ENCODE results near the gene MINDY3. TPM values are rescaled to one million over a fixed set of nuclear protein-coding genes. Genes with fewer than 3 reads are reported as not detected.

MINDY3 gene
- total RNA-seq, 4 donors from 2014 or later = 32.8 to 44.2 (median 38.2) TPM

DNA sequence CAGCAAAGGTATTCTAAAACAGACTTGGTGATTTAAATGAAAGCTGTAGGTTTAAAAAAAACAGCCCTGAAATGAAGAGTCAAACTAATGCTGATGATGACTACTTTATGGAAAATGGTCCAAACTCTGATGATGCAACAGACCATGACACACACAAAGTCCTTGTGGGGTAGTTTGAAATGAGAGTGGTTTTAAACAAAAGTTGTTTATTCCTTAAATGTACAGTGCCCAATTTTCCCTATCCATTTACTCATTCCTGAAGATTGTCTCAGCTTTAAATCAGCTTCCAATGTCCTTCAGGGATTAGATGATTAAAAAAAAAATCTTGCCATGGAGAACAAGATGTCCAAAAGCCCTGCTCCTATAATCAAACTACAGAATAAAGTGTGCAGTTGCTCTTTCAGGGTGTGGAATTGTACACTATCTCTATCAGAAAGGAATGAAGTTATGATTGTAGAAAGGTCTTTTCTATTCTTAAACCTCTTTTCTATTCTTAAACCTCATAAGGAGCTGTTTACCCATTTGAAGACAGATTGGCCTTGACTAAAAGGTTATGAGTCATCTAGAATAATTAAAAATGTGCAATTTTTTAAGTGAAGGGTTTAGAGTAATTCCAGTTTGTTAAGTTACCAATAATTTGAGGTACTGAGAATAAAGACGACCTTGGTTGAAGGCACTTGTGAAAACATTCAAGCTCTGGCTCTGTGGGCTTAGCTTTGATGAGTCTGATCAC is 70.3 kb downstream of the MINDY3 start:
- WGBS, 2 donors = 67 to 69% methylated on average over 1 of the region's 1 CpG

DNA sequence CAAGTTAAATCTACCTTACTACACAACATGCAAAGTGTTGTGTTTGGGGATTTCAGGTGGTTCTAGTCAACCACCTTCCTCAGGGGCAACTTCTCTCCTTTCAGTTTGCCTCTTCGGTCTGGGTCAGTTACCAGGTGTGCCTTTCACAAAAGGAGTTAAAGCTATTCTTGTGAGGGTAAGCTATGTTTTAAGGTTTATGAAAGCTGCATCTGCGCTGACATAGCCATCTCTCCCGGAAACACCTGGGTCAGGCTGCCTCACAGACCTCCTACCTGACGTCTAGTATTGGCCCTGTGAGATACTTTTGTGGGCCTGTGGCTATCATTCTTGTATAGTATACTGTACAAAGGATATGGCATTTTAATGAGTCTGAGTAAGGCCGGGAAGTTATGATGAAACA is 72.9 kb downstream of the MINDY3 start:
- intact Hi-C loops (cut with DNase I) = no loop called here
- peaks cover 5 to 18% of the 10 kb centered on the region in 2 donors for H3K4me1 ChIP-seq
- H3K9me3 ChIP-seq = no peaks in the 10 kb centered on the region
- no peak overlapping the region for H3K27ac ChIP-seq
- H3K4me3 ChIP-seq (replicated peaks in 1 of 3) = no peak overlapping the region
- TF ChIP-seq, protein P1, sequence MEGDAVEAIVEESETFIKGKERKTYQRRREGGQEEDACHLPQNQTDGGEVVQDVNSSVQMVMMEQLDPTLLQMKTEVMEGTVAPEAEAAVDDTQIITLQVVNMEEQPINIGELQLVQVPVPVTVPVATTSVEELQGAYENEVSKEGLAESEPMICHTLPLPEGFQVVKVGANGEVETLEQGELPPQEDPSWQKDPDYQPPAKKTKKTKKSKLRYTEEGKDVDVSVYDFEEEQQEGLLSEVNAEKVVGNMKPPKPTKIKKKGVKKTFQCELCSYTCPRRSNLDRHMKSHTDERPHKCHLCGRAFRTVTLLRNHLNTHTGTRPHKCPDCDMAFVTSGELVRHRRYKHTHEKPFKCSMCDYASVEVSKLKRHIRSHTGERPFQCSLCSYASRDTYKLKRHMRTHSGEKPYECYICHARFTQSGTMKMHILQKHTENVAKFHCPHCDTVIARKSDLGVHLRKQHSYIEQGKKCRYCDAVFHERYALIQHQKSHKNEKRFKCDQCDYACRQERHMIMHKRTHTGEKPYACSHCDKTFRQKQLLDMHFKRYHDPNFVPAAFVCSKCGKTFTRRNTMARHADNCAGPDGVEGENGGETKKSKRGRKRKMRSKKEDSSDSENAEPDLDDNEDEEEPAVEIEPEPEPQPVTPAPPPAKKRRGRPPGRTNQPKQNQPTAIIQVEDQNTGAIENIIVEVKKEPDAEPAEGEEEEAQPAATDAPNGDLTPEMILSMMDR (IDR thresholded peaks at IDR 0.05) = no peak
- no peak for TF ChIP-seq POLR2A (IDR thresholded peaks at IDR 0.05)
- DNase-seq = no peak
- H3K36me3 ChIP-seq = peaks cover 0 to 5% of the 10 kb centered on the region in 2 donors
- H3K27me3 ChIP-seq = no peaks in the 10 kb centered on the region
- WGBS, 2 donors = 98 to 99% methylated on average over 5 of the region's 5 CpGs

More for the DNA sequence above, 70.3 kb downstream of the MINDY3 start:
- peaks cover 5 to 20% of the 10 kb centered on the region in 2 donors for H3K4me1 ChIP-seq
- DNase-seq = no peak
- TF ChIP-seq POLR2A (IDR thresholded peaks at IDR 0.05) = no peak
- TF ChIP-seq, protein P1 (IDR thresholded peaks at IDR 0.05) = no peak
- no peak overlapping the region for H3K4me3 ChIP-seq (replicated peaks in 1 of 3)
- intact Hi-C loops (cut with DNase I) = no loop called here
- no peaks in the 10 kb centered on the region for H3K27me3 ChIP-seq
- H3K27ac ChIP-seq = no peak overlapping the region
- no peaks in the 10 kb centered on the region for H3K9me3 ChIP-seq
- H3K36me3 ChIP-seq = peaks cover 0 to 5% of the 10 kb centered on the region in 2 donors

DNA sequence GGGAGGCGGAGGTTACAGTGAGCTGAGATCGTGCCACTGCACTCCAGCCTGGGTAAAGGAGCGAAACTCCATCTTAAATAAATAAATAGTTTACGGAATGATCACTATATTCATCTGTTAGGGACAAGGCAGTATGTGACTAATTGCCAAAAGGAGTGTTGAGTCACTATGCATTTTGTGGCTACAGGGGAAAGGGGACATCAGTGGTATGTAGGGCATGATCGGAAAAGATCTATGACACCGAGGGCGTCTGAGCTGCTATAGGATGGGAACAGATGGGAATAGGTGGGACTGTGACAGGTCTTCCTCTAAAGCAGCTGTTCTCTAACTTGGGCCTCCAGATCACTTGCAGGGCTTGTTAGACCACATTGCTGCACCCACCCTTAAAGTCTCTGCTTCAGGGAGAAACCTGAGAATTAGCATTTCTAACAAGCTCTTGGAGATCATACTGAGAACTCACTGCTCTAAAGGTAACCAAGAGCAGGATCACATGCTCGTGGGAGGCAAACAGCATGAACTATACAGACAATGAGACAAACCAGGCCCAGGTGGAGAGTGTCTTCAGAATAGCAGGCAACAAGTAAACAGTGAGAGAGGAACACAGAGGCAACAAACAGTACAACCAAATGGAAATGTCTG is 75.5 kb downstream of the MINDY3 start:
- Histone ChIP-seq H3K4me1 (no peaks in the 10 kb centered on the region), H3K9me3 (no peaks in the 10 kb centered on the region), H3K4me3 (replicated peaks in 1 of 3) (no peak overlapping the region), H3K36me3 (peaks cover 0 to 5% of the 10 kb centered on the region in 2 donors), H3K27me3 (no peaks in the 10 kb centered on the region), H3K27ac (no peak overlapping the region)
- TF ChIP-seq POLR2A (IDR thresholded peaks at IDR 0.05) = no peak
- TF ChIP-seq, protein P1 (IDR thresholded peaks at IDR 0.05) = no peak
- intact Hi-C loops (cut with DNase I) = no loop called here
- 90 to 94% methylated on average over 8 of the region's 8 CpGs for WGBS, 2 donors
- DNase-seq = no peak

DNA sequence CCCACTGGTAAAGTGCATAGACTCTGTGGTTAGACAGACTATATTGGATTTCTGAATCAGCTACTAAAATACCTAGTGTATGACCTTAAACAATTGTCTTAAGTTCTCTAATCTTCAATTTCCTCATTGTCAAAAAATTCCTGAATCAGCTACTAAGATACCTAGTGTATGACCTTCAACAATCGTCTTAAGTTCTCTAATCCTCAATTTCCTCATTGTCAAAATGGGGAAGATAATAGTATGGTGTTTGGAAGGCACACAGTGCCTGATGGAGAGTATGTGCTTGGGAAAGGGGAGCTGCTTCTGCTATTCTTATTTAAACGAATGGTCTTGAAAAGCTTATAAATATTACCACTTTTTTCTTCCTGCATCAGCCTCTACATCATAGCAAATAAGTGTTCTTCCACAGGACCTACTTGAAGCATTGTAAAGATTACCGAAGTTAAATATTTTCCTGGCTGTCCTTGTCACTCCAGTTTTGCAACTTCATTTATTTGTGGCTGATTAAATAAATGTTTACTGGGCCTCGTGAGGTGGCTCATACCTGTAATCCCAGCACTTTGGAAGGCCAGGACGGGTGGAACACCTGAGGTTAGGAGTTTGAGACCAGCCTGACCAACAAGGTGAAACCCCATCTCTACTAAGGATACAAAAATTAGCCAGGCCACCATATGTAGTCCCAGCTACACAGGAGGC is 76.2 kb downstream of the MINDY3 start:
- TF ChIP-seq, protein P1 (IDR thresholded peaks at IDR 0.05) = no peak
- no peak for TF ChIP-seq POLR2A (IDR thresholded peaks at IDR 0.05)
- DNase-seq = no peak
- H3K36me3 ChIP-seq = peaks cover 0 to 5% of the 10 kb centered on the region in 2 donors
- H3K27me3 ChIP-seq = no peaks in the 10 kb centered on the region
- no peak overlapping the region for H3K4me3 ChIP-seq (replicated peaks in 1 of 3)
- no peak overlapping the region for H3K27ac ChIP-seq
- intact Hi-C loops (cut with DNase I) = no loop called here
- 93% methylated on average over 5 of the region's 5 CpGs for WGBS, 2 donors
- H3K9me3 ChIP-seq = no peaks in the 10 kb centered on the region
- no peaks in the 10 kb centered on the region for H3K4me1 ChIP-seq
